Hematopoietic multipotent progenitor cell treated with erythropoietin and hydrocortisone succinate and interleukin-3 and kit ligand, for 6 days (in vitro differentiated cells): ENCODE measurements around the gene GOLGA6L10.

ENCODE experiments used
- DNase-seq: peaks from one replicate; pipeline ENCODE4 v3.0.0-alpha.2; 2015

The GOLGA6L10 gene

GRCh38 chr15:82297546-82297945 lies 51.7 kb downstream of the GOLGA6L10 start:
- peak; percentile 20 for DNase-seq

- no peak for DNase-seq
These were observed 55.1 kb downstream of the GOLGA6L10 start for GRCh38 chr15:82294061-82294690.

- DNase-seq, result no peak
These were observed 57.0 kb downstream of the GOLGA6L10 start for GRCh38 chr15:82292271-82292670.
